ENCODE measurements around the gene DGKI.

DNA sequence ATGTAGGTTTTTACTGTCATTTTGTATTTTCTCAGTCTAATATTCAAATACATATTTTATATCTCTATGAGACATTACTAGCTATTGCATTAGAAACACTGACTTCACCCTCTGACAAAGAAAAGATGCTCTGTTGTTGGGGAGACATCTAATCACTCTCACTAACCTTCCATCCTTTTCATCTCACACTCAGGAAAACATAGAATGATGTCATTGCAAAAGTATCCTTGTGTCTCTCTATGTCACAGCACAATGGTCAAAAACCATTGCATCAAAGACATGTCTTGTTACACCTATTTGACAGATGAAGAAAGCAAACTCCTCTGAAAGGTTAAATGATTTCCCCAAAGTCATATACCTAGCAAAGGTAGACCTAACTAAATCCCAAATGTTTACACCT lies 272.0 kb downstream of the DGKI start:
- TF ChIP-seq, protein P1, sequence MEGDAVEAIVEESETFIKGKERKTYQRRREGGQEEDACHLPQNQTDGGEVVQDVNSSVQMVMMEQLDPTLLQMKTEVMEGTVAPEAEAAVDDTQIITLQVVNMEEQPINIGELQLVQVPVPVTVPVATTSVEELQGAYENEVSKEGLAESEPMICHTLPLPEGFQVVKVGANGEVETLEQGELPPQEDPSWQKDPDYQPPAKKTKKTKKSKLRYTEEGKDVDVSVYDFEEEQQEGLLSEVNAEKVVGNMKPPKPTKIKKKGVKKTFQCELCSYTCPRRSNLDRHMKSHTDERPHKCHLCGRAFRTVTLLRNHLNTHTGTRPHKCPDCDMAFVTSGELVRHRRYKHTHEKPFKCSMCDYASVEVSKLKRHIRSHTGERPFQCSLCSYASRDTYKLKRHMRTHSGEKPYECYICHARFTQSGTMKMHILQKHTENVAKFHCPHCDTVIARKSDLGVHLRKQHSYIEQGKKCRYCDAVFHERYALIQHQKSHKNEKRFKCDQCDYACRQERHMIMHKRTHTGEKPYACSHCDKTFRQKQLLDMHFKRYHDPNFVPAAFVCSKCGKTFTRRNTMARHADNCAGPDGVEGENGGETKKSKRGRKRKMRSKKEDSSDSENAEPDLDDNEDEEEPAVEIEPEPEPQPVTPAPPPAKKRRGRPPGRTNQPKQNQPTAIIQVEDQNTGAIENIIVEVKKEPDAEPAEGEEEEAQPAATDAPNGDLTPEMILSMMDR (conservative IDR thresholded peaks at IDR 0.05 in 1 of 2, IDR thresholded peaks at IDR 0.05 in 1 of 2; ENCODE audit: low read depth in 1 of 2, low read length in 2 of 2), result no peak
- TF ChIP-seq EZH2 (IDR thresholded peaks at IDR 0.05; ENCODE audit: low read length, missing control alignments), result no peak
